NCI-H2227 treated with DMSO at 0.1 percent for 48 hours (cell line): ENCODE data around the gene DHX38.

Source experiments
- DNase-seq: peaks from one replicate; lab custom pipeline; 2025; lab: John Stamatoyannopoulos, UW

The DHX38 gene

DNA sequence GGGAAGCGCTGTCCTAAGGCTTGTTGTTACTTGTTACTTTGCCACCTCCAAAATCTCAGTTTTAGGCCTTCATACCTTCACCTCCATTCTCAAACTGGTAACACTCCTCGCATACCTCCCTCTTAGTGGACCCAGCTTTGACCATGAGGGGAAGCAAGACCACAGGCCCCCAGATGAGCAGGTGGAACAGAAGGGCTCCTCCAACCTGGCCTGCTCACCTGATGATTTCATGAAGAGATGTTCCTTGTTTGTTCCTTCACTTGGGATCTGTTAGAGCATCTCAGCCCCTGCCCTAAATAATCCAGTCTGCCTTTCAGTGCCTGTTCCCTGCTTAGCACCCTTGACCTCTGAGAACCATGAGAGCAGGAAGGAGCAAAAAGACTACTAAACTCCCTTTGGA, 28.7 kb downstream of the DHX38 start:
- no peak for DNase-seq

DNA sequence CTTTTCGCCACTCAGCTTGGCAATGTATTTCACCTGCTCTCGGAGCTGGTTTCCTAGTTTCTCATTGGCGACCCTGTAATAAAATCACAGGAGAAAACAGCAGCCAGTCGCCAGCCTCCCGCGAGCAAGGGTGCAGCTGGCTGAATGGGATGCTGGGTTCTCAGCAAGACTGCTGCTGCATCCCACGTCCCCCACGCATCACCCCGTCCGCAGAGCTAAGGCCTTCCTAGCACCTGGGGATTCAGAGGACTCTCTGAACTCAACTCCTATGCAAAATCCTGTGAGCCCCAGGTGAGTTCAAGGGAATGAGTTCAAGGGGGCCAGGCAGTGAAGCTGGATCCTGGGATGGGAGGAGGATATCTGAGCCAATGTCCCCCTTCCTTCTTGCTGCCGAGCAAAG, 29.3 kb downstream of the DHX38 start:
- DNase-seq: no peak

DNA sequence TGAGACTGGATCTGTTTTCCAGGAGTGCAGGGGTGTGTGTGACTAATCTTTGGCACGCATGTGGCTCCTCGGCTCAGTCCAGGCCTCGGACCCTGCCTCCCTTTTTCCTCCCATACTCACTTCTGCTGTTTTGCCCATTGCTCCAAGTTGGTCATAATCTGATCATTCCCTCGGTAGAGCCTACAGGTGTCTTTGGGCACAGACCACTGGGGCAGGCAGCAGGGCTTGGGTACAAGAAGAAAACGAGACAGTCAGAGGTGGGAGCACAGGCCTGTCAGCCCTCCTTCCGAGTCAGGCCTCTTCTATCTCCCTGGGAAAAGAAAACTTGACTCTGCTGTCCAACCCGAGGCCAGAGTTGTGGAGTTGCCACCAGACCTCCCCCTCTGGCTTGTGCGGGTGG, 29.8 kb downstream of the DHX38 start:
- no peak for DNase-seq

DNA sequence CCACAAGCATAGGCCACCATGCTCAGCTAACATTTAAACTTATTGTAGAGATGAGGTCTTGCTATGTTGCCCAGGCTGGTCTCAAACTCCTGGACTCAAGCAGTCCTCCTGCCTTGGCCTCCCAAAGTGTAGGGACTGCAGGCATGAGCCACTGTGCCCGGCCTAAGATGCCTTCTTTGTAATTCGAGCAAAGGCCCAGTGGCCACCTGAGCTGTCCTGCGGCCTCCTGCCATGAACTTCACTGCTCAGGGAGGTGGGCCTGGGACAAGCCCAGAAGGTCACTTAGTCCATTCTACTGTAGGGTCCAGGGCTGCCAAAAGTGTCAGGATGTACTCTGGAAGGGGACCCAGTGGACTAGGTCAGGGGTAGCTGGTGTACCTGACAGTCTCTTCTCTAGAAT, 30.5 kb downstream of the DHX38 start:
- DNase-seq: no peak

DNA sequence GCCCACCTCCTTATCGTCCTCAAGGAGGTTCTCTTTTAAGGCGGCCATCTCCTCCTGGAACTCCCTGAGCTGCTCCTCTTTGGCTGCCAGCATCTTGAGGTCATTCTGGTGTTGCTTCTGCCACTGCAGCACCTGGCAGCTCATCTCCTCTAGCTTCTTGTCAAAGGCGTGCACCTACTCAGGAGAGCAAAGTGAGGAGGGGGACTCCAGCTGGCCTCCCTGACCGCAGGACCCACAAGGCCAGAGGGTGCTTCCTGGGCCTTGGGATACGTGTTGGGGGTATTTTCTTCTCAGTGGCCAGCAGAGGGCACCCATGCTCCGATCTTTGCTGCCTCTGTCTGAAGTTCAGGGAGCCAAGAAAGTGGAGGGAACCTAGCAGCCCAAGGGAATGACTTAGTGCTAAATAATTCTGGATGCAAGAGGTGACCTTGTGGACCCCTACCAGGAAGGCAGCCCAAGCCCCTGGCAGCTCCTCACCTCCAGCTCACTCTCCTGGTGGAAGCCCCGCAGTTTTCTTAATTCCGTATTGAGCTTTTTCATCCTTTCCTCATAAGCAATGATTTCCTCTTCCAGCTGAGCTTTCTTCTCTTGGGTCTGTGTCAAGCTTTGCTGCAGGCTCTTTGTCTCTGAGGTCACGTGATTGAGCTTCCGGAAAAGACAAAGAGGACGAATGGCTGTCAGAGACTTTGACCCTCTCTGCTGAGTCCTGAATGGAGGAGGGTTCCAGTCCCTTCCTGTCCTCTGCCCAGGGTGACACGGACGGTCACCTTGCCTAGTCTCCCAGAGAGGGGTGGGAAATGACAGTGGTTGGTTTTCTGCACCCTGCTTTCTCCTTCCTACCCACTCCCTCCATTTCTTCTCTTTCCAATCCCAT, 31.4 kb downstream of the DHX38 start:
- DNase-seq: peak; percentile 47

DNA sequence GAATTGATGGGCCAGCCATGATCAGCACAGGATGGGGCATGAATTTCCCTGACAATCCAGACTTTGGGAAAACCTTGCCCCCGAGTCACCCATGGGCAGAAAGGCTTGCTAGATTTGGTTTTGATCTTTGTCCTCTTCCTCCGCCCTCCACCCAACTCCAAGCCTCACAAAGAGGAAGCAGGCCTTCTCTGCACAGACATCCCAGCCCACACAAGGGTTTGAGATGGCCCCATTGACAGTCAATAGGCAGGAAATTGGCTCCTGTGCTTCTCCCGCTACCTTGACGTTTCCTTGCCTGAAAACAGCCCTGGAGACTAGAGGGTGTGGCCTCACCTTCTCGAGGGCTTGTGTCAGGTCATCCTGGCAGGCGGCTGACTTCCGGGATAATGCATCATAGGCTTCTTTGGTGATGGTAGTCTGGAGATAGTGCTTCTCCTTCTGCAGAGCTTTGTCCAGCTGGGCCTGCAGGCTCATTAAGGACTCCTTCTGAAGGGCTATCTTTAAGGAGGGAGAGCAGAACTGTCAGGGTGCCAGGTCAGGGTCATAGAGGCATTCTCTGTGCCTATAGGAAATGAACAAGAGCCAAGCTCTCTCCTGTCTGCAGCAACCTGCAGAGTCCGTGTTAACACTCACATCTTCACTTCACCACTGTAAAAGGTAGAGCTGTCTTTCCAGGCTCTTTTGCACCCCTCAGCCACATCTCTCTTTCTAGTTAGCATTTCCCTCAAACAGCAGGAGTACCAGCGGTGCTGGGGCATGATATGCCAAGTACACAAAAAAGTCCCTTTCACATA, 32.2 kb downstream of the DHX38 start:
- DNase-seq: no peak

DNA sequence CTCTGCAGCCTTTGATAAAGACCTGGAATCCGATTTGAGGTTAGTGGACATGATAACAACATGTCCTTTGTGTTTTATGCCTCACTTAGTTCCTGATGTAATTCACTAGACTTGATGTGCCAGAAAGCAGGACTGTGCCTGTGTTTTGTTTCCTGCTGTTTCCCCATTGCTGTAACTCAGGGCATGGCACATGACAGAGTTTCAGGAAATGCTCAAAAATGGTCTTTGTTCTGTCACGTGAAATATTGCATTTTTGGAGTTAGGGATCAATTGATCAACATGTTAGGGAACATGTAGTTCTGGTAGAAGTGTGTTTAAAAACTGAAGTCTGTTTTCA, 32.8 kb downstream of the DHX38 start:
- no peak for DNase-seq

DNA sequence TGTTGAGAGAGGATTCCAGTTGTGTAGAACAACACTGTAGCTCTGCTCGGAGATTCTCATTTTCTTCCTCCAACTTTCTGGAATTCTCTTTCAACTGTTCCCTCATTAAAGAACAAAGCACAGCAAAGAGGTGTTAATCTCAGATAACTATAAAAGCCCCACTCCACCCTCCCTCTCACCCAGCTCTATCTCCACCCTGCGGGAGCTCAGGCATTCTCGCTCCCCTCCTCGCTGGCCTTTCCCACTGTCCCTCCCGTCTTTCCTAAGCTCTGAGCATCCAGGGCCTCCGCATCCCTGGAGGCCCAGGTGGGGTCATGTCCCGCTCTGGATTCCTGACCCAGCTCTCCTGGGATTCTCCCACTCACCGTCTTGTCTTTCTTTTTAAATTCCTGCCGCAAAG, 35.1 kb downstream of the DHX38 start:
- no peak for DNase-seq

DNA sequence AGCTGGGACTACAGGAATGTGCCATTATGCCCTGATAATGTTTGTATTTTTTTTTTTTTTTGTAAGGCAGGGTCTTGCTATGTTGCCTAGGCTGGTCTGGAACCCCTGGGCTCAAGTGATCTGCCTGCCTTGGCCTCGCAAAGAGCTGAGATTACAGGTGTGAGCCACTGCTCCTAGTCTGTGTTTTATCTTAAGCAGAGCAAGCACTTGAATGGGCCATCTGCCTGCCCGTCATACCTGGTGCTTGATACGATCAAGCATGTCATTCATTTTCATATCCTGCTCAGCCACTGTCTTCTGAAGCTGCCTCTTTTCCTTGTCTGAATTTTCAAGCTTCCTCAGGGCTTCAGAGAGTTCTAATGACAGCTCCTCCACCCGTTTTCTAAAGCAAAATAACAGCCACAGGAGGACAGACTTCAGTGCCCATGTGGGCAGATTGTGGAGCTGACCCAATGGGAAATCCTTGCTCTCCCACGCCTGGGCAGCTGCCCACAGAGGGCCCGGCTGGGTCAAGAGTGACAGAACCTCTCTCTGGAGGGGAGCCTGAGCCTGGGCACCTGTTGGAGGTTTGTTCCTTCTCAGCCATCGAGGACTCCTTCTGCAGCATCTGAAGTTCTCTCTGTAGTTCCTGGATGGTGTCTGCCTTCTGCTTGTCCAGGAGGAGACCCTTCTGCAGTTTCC, 36.5 kb downstream of the DHX38 start:
- no peak for DNase-seq

DNA sequence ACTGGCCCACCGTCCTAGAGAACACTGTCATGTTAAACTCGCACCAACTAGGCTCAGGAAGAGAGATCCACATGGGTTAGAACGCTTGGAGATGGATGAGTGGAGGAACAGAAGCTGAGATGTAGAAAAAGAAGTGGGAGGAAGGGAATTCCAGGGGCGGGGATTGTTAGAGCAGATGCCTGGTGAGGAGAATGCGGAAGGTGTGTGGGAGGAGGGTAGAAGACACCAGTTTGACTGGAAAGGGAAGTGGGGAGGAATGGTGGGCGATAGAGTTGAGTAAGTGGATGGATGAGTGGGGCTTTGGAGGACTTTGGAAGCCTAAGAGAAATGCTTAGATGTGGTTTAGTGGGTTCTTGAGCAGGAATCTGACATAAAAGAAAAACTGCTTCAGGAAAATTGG, 37.4 kb downstream of the DHX38 start:
- no peak for DNase-seq

DNA sequence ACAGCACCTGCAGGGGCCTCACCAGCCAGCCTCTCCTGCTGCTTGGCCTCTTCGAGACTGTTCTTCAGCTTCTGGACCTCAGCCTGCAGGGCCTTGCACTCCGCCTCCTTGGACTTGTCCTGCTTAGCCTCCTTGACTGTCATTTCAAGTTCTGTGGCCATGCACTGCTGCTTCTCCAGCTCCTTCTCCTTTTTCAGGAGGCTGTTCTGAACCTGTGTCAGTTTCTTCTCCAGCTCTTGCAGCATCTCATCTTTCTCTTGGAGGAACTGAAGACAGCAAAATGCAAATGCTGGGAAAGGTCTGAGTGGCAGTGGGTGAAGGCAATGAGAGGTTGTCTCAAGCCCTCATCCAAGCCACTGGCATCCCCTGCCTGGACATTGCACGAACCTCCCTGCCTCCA, 39.1 kb downstream of the DHX38 start:
- no peak for DNase-seq

DNA sequence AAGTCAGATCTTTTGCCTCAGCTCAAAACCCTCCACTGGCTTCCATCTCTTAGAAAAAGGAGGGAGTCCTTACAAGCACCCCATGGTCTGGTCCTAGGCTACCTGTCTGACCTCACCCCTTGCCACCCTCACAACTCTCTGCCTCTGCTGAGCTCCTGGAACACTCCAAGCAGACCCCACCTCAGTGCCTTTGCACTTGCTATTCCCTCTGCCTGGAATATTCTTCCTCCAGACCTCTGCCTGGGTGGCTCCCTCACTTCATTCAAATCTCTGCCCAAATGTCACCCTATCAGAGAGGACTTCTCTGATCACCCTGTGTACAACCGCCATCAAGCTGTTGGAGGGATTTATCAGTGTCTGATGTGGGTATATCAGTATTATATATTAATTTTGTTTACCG, 40.9 kb downstream of the DHX38 start:
- DNase-seq: no peak

DNA sequence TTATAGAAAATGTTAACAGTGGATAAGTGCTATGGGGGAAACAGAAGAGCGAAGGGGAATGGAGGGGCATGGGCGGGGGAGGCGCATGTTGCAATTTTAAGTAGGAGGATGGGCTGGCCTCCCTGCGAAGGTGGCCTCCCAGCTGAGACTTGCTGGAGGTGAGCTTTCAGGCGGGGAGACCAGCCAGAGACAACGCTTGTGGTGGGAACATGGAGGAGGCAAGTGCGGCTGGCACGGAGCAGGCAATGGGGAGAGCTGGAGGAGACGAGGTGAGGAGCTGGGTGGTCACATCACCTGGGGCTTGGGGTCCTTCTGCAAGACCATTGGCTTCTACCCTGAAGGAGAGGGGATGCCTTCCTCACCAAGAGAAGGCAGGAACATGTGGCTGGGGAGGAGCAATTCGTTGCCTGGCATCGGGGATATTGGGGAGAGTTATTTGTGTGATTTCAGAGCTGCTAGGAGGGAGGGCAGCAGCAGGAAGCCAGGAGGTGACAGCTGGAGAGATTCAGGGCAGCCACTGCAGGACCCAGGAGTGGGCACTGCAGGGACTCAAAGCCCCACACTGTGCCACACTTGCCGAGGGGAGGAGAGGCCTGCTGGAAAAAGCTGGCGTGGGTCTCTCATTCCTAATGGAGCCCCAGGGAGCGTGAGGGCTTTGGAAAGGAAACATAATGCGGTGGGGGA, 43.9 kb downstream of the DHX38 start:
- no peak for DNase-seq

DNA sequence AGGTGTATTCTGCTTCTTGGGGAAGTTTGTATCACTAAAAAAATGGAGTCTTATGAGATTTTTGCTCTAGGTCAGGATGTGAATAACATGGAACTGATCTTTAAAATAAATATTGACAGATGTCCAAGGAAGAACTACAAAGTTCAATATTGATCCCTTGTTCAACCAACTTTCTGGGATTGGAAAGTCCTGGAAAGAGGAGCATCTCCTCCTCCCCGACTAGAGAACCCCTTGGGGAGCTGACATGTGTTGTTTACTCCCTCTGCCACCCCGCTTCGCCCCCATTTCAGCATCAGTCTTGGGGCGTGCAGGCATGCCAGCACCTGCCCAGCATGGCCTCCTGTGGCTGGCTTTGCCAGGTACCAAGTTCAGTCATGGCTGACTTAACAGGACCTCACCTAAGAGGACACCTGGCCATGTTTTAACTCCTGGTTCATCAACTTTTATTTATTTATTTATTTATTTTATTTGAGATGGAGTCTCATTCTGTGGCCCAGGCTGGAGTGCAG, 44.5 kb downstream of the DHX38 start:
- DNase-seq: no peak

DNA sequence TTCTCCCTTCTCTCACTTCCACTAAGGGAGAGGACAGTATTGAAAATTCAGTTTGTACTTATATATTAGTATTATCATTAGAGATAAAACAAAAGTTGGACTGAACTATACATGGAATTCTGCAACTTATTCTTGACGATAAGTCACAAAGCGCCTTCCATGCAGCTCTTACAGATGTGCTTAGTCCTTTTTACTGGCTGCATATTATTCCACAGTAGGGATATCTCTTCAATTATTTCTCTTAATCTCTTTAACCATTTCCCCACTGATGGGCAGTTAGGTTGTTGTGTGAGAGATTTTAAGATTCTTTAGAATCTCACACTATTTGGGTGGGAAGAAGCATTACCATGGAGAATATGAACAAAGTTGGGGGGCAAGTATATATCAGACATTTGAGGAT, 46.3 kb downstream of the DHX38 start:
- DNase-seq: no peak

DNA sequence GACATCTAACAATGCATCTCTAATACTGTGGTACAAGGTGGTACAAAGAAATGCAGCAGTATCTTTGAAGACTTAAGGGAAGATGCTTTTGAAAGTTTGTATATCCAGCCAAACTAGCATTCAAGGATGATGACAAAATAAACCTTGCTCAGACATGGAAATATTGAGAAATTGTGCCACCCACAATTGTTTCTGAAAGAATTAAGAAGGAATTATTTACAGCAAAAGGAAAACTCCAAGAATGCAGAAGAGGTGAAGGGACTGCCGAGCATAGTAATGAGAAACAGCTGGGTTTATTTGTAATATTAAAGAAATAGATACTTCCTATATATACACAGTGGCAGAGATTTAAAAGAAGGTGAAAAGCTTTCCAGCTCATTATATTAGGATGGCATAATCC, 48.8 kb downstream of the DHX38 start:
- no peak for DNase-seq

DNA sequence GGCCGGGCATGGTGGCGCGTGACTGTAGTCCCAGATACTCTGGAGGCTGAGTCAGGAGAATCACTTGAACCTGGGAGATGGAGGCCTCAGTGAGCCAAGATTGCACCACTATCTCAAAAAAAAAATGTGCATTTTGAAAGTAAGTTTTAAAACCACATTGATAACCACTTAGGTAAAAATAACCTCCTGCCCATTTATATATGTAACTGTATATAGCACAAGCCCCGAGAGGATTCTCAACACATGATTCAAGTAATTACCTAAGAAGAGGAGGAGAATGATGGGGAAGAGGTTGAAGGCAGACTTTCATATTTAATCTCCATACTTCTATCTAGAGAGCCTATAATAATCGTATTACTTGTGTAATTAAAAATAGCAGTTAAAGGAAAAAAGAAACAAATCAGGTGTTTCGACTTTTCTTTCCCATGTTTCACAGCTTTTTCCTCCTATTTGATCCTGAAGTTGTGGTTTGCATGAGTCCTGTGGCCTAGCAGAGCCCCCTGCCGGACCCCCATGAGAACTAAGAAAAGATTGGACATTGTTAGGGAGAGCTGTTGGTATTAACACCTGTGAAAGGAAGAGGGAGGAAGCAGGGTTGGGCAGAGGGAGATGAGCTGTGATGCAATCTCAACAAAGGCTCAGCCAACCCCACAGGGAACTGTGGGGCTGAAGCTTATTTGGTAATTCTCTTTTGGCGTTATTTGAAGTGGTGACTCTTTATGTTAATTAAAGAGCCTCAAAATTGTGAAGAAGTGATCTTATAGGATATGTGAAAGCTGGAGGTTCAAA, 56.2 kb downstream of the DHX38 start:
- DNase-seq: no peak

DNA sequence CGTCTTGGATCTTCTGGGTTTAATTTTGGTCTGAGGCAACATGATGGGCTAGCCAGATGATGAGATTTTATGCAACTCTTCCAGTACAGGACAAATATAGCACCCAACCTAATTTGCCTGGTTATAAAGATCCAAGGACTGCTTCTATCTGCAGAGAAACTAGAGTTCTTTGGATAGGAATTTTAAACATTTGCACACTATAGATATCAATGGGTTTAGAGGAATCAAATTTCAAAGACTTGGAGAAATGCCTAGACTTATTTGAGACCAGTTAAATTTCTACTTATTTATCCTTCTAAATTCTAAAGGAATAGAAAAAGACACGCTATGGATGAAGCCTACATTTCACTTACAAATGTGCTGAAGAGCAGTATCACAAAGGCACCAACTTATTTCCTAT, 65.7 kb downstream of the DHX38 start:
- no peak for DNase-seq

DNA sequence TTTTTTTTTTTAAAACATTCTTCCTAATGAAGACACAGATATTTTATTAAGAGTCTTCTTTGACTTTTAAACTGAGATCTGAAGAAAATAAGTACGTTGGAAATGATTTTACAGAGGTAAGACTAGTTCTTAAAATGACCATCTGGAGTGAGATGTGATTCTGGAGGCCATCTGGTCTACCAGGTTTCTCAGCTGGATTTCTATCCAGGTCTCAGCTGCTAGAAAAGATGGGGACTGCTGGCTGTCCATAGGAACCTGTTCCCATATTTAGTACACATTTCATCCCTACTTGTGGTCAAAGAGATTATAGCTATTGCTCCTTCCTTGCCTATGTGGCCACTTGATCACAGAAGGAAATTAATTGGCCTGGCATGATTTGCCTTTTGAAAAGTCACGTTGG, 66.2 kb downstream of the DHX38 start:
- DNase-seq: no peak

DNA sequence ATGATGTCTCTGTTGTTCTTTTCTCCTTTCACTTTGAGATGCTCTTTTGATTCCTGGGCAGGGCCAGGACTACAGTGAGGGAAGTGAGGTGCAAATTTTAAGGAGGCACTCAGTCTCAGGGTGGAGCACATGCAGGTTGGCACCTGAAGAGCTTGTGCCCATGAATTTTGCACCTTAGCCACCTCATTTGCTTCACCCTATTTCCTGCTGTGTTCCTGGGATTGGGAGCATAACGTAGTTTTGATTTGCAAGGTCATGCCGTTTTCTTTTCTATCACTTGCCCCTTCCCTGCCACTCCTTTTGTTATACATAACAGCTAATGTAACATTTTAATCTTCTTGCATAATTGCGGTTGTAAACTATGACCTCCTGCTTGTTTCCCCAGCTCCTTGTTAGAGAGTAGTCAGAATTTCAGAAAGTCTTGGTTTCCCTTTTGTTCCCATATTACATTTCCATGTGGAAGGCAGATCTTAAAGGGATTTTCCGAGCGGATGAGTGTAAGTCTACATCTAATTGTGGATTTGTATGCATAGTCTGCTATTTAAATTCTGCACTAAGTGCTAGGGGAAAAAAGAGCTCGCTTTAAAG, 68.6 kb downstream of the DHX38 start:
- DNase-seq: no peak
